ENCODE results near the gene ELP2.

Gene ELP2

DNA sequence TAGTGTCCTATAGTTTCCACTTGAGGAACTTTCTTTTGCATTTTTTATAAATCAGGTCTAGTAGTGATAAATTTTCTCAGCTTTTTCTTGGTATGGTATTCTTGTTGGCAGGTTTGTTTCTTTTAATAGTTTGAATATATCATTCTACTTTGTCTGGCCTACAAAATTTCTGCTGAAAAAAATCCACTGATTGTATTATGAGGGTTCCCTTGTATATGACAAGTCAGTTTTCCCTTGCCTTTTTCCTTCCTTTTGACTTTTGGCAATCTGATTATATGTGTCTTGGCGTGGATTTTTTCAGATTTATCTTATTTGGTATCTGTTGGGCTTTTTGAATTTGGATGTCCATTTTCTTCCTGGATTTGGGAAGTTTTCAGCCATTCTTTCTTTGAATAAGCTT lies 99.5 kb downstream of the ELP2 start:
- DNase-seq = no peak
